Astrocyte of the spinal cord (primary cell): Measurements from ENCODE around the gene TMC4.

Source experiments
- DNase-seq: peaks from one replicate; pipeline ENCODE4 v3.0.0; 2011; ENCODE audit warnings: low read depth, low spot score
- H3K4me3 ChIP-seq: 2 replicates; pipeline ENCODE4 v1.5.1; 2011; ENCODE audit warnings: low read depth, mild to moderate bottlenecking, low read length, moderate library complexity
- CTCF ChIP-seq: IDR thresholded peaks from 2 replicates; pipeline ENCODE4 v1.5.1; 2012; ENCODE audit warnings: low read depth, mild to moderate bottlenecking, low read length, inconsistent platforms
- in situ Hi-C: cut with HindIII; loops from 2 replicates; pipeline ENCODE4 v1.10.0; 2017; ENCODE audit warnings: low sequenced_read_pairs

TMC4 gene

DNA sequence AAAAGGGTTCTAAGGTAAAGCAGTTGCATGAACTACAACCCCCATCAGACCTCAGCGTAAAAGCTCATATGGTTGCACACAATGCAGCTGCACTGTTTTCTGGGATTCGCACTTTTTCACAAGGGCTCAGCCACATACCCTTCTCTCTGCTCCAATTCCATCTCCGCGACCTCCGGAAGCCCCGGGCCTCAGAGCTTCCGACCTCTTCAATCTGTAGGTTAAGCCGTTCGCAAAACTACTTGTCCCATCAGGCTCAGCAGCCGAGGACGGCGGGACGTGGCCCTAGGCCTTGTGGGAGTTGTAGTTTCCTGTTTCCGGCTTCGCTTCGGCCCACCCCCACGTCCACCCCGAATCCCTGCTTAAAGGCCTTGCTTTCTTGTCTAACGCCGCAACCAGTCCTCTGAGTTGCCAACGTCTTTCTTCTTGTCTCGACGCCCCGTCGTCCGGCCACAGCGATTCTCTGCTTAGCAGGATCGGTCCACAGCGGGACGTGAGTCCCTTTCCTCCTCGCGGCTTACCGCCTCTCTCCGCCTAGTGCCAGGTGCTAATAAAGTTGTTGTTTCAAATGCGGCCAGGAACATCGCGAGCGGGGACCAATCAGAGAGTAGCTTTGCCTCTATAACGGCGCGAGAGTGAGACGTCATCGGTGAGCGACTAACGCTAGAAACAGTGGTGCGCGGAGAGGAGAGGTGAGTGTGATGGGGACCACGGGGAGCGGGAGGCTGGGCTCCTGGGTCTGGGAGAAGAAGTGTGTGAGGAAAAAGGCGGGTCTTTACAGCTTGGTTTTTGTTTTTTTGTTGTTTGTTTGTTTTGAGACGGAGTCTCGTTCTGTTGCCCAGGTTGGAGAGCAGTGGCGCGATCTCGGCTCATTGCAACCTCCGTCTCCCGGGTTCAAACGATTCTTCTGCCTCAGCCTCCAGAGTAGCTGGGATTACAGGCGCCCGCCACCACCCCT, 57.6 kb downstream of the TMC4 start, which contains the start of the genes PRPF31 and TFPT:
TSS of gene PRPF31 (plus strand) at position 646 of the 955 bp plus-strand sequence. CDS start 2,525 bp downstream, outside the sequence.
TSS of gene TFPT (minus strand) at position 549 of the 955 bp plus-strand sequence. CDS start at position 161, 388 bp downstream.
- DNase-seq = peak; percentile 98
- in situ Hi-C loops = no loop called here
- TF ChIP-seq CTCF = no peak
- H3K4me3 ChIP-seq = peak within 1 kb of the TSS; percentile 82

GRCh38 chr19:54114340-54115108, 58.4 kb downstream of the TMC4 start:
- peak overlapping the region; percentile 82 for H3K4me3 ChIP-seq
- in situ Hi-C loops = no loop called here
- DNase-seq = peak; percentile 20
- TF ChIP-seq CTCF = no peak
